HG03175 (cell line): ENCODE data around the gene TSPO.
"Not testable (repeated sequence)": the region's sequence is repeated elsewhere in the genome, so short reads cannot be mapped to it uniquely, and the experiment has no call there.

Experiments used
- ATAC-seq: cut with Tn5 transposase; IDR thresholded peaks from one replicate; pipeline ENCODE4 v1.9.1; 2021; ENCODE audit warnings: mild to moderate bottlenecking, moderate library complexity; ENCODE audit not compliant: unreplicated experiment

TSPO gene

GRCh38 chr22:43151251-43152002 lies at the start of gene TSPO:
Gene TSPO (plus strand): TSS chr22:43151559. CDS start chr22:43159239, 7,680 bp downstream.
- no peak for ATAC-seq

- not testable (repeated sequence) for ATAC-seq
These were observed 47.2 kb upstream of the TSPO start for GRCh38 chr22:43104056-43104625.

- ATAC-seq: not testable (repeated sequence)
These were observed 46.4 kb upstream of the TSPO start for GRCh38 chr22:43104950-43105349.

- ATAC-seq: no peak
These were observed 45.1 kb upstream of the TSPO start for GRCh38 chr22:43106302-43106701.

- no peak for ATAC-seq
These were observed 41.8 kb upstream of the TSPO start for GRCh38 chr22:43109511-43109910.

GRCh38 chr22:43109921-43110443 lies 41.4 kb upstream of the TSPO start:
- no peak for ATAC-seq

GRCh38 chr22:43110444-43110926 lies 40.9 kb upstream of the TSPO start, which contains the start of gene BIK:
Gene BIK (plus strand): TSS chr22:43110750. CDS start chr22:43124023, 13,273 bp downstream.
- ATAC-seq: no peak

GRCh38 chr22:43110927-43111623 lies 40.3 kb upstream of the TSPO start:
- ATAC-seq: no peak

GRCh38 chr22:43113526-43114251 lies 37.7 kb upstream of the TSPO start:
- no peak for ATAC-seq

- ATAC-seq: no peak
These were observed 36.4 kb upstream of the TSPO start for GRCh38 chr22:43114958-43115357.

- ATAC-seq: no peak
These were observed 34.4 kb upstream of the TSPO start for GRCh38 chr22:43116932-43117331.

GRCh38 chr22:43118024-43118849 lies 33.1 kb upstream of the TSPO start:
- no peak for ATAC-seq

GRCh38 chr22:43118953-43119458 lies 32.4 kb upstream of the TSPO start:
- ATAC-seq: no peak

- ATAC-seq: no peak
These were observed 24.7 kb upstream of the TSPO start for GRCh38 chr22:43126501-43127165.

- no peak for ATAC-seq
These were observed 24.0 kb upstream of the TSPO start for GRCh38 chr22:43127166-43127908.

- ATAC-seq: no peak
These were observed 23.2 kb upstream of the TSPO start for GRCh38 chr22:43128116-43128515.

GRCh38 chr22:43128928-43129424 lies 22.4 kb upstream of the TSPO start:
- no peak for ATAC-seq
